ENCODE results near the gene LY6G6C.

GRCh38 chr6:31733734-31734133, 12.2 kb upstream of the LY6G6C start:
- TF ChIP-seq ZNF274 (IDR thresholded peaks at IDR 0.05; ENCODE audit: low read depth, low read length), result no peak
- TF ChIP-seq SUZ12 (IDR thresholded peaks at IDR 0.05; ENCODE audit: extremely low read depth, insufficient read depth, insufficient read length), result no peak
